B cell (primary cell): ENCODE results near the gene AGRP. TPM values are rescaled to one million over a fixed set of nuclear protein-coding genes. Genes with fewer than 3 reads are reported as not detected.

Source experiments
- ATAC-seq: fragments of 200-7000 bp; cut with Tn5 transposase; one replicate; pipeline ENCODE4 v1.10.0; 2021; ENCODE audit warnings: low read depth, mild to moderate bottlenecking, moderate number of reproducible peaks, moderate library complexity
- CTCF ChIA-PET: fragments of 350-600 bp; sonication (Branson Sonifier 250); formaldehyde crosslinking; loops from one replicate; lab custom pipeline; 2021; ENCODE audit warnings: antibody characterized with exemption, inconsistent platforms; lab: Charles Lee
- POLR2A ChIA-PET: fragments of 350-600 bp; sonication (Branson Sonifier 250); formaldehyde crosslinking; loops from one replicate; lab custom pipeline; 2021; ENCODE audit warnings: antibody characterized with exemption; lab: Charles Lee
- DNase-seq: peaks from one replicate; pipeline ENCODE4 v3.0.0; 2013
- H2AFZ ChIP-seq: 2 replicates; pipeline ENCODE4 v1.6.1; 2012; ENCODE audit warnings: mild to moderate bottlenecking, low read depth, low read length; ENCODE audit not compliant: insufficient read depth, poor library complexity, severe bottlenecking
- H3K27ac ChIP-seq, 2 donors: 1 replicate in 1 of 2; 2 replicates in 1 of 2; pipeline ENCODE4 v1.5.1; 2012 to 2013; ENCODE audit warnings: low read length in 2 of 2, mild to moderate bottlenecking in 2 of 2, moderate library complexity in 1 of 2
- H3K27me3 ChIP-seq, 4 experiments: fragments of 200-600 bp in 1 of 4; sonication (generic) in 1 of 4; replicated peaks in 1 of 4; 1 replicate in 2 of 4; 2 replicates in 2 of 4; pipeline versions ENCODE4 v1.6.1 to v1.7.0; 2013 to 2016; ENCODE audit warnings: low read length in 3 of 4, mild to moderate bottlenecking in 2 of 4, mixed read lengths in 1 of 4, moderate library complexity in 1 of 4; ENCODE audit not compliant: insufficient read depth in 4 of 4, control insufficient read depth in 3 of 4; ENCODE audit errors: control extremely low read depth in 1 of 4
- H3K36me3 ChIP-seq, 2 experiments: replicated peaks in 1 of 2; 1 replicate in 1 of 2; 2 replicates in 1 of 2; pipeline versions ENCODE4 v1.6.1 to v1.7.1; 2013; ENCODE audit warnings: low read length in 1 of 2; ENCODE audit not compliant: insufficient read depth in 2 of 2, control insufficient read depth in 1 of 2; ENCODE audit errors: control extremely low read depth in 1 of 2, extremely low read depth in 1 of 2
- H3K4me1 ChIP-seq, 2 donors: fragments of 200-600 bp in 1 of 2; sonication (generic) in 1 of 2; 1 replicate in 1 of 2; 2 replicates in 1 of 2; pipeline versions ENCODE4 v1.5.1 to v1.6.1; 2013 to 2017; ENCODE audit warnings: low read length in 2 of 2; ENCODE audit not compliant: control insufficient read depth in 2 of 2, insufficient read depth in 2 of 2
- H3K4me2 ChIP-seq: replicated peaks from 2 replicates; pipeline ENCODE3; 2012; ENCODE audit warnings: mild to moderate bottlenecking, low read depth, low read length; ENCODE audit not compliant: poor library complexity, severe bottlenecking
- H3K4me3 ChIP-seq, 5 experiments: fragments of 200-600 bp in 1 of 5; sonication (generic) in 1 of 5; 1 replicate in 3 of 5; 2 replicates in 2 of 5; pipeline versions ENCODE4 v1.5.1 to v1.7.0; 2011 to 2016; ENCODE audit warnings: low read length in 4 of 5, mild to moderate bottlenecking in 4 of 5, low read depth in 2 of 5, control low read depth in 1 of 5, moderate library complexity in 1 of 5; ENCODE audit not compliant: insufficient read depth in 1 of 5; ENCODE audit errors: control extremely low read depth in 1 of 5, extremely low read depth in 1 of 5
- H3K79me2 ChIP-seq: fragments of 200-600 bp; sonication (generic); one replicate; pipeline ENCODE4 v1.6.0; 2016; ENCODE audit warnings: low read length; ENCODE audit not compliant: control insufficient read depth, insufficient read depth
- H3K9ac ChIP-seq: fragments of 200-600 bp; sonication (generic); 2 replicates; pipeline ENCODE4 v1.6.1; 2017; ENCODE audit warnings: mild to moderate bottlenecking, low read length, moderate library complexity
- H3K9me3 ChIP-seq, 3 donors: one replicate each; pipeline versions ENCODE4 v1.6.1 to v1.7.1; 2013; ENCODE audit warnings: low read length in 2 of 3; ENCODE audit not compliant: control insufficient read depth in 2 of 3, insufficient read depth in 1 of 3; ENCODE audit errors: control extremely low read depth in 1 of 3
- H4K20me1 ChIP-seq: 2 replicates; pipeline ENCODE4 v1.6.0; 2012; ENCODE audit warnings: mild to moderate bottlenecking, low read length; ENCODE audit not compliant: insufficient read depth, control insufficient read depth, poor library complexity, severe bottlenecking
- H3K27ac Mint-ChIP-seq: one replicate; pipeline ENCODE4 v1.8.0; 2021; ENCODE audit warnings: mixed read lengths
- H3K27me3 Mint-ChIP-seq: one replicate; pipeline ENCODE4 v1.8.0; 2021; ENCODE audit warnings: mixed read lengths
- H3K4me1 Mint-ChIP-seq: one replicate; pipeline ENCODE4 v1.8.0; 2021; ENCODE audit warnings: mixed read lengths
- H3K4me3 Mint-ChIP-seq: one replicate; pipeline ENCODE4 v1.8.0; 2021; ENCODE audit warnings: mixed read lengths
- H3K9me3 Mint-ChIP-seq: one replicate; pipeline ENCODE4 v1.8.0; 2022; ENCODE audit warnings: mixed read lengths; ENCODE audit not compliant: insufficient read depth
- EZH2 ChIP-seq: IDR thresholded peaks from 2 replicates; pipeline ENCODE4 v1.6.1; 2012; ENCODE audit warnings: borderline replicate concordance, low read depth, mild to moderate bottlenecking, moderate library complexity, low read length; ENCODE audit not compliant: insufficient read depth, poor library complexity, severe bottlenecking
- WGBS: methylation state at CpG from one replicate; pipeline ENCODE4 v1.1.5; 2013; ENCODE audit warnings: missing lambda C conversion rate; ENCODE audit not compliant: insufficient coverage; 5-methylcytosine and 5-hydroxymethylcytosine counted together
- intact Hi-C: fragments of 100-400 bp; cut with micrococcal nuclease; formaldehyde crosslinking; loops from one replicate; pipeline ENCODE4 v1.10.0; 2022
- polyA plus RNA-seq: library from polyadenylated mRNA; depleted of rRNA; stranded (reverse); fragments of >200 nt; gene quantifications from 2 replicates; pipeline ENCODE4 v1.2.3, GENCODE V29; 2012
- total RNA-seq, 2 donors: library from RNA; stranded (reverse); fragments of 120-200 nt in 1 of 2; gene quantifications; 1 replicate in 1 of 2; 2 replicates in 1 of 2; pipeline versions ENCODE4 v1.2.3 to v1.2.4, GENCODE V29; 2013 to 2022
- TF ChIP-seq, protein P1 (sequence below): fragments of 200-600 bp; IDR thresholded peaks from one replicate; pipeline ENCODE4 v1.8.0; 2022; ENCODE audit warnings: antibody characterized with exemption, mild to moderate bottlenecking

Gene AGRP
- total and polyA plus RNA-seq, 2 donors (not counting 1 experiment from before 2014, with no cell fraction given): not detected

DNA sequence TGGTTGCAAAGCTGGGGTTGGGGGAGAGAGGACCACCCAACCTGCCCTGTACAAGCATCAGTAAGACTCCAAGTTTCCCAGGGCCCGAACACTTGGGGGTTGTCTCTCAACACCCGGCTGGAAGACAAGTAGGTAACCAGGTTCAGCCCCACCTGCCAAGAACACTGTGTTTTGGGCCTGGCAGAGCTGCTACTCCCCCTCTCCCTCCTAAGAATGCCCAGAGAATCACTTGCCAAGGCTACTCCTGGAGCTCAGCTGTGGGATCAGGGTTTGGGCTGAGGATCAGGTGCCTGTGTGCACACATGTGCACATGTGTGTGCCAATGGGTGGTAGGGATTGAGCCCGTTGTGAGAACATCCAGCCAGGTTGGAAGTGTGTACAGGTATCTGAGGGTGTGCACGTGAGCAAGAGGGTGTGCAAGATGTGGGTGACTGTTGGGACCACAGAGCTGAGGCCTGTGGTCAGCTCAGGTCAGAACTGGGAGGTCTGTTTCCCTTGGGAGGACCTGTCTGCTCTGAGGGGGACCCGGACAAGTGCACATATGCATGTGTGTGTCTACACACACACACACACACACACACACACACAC lies 50.1 kb downstream of the AGRP start:
- no peak overlapping the region for H2AFZ ChIP-seq
- Mint-ChIP-seq H3K4me3 (no peak overlapping the region), H3K9me3 (no peaks in the 10 kb centered on the region), H3K27me3 (peaks cover 27% of the 10 kb centered on the region), H3K4me1 (peaks cover 38% of the 10 kb centered on the region), H3K27ac (no peak overlapping the region)
- peaks cover 0 to 9% of the 10 kb centered on the region in 2 experiments for H3K36me3 ChIP-seq
- POLR2A ChIA-PET: no interaction called here
- no peak overlapping the region for H3K9ac ChIP-seq
- no peak overlapping the region for H3K4me2 ChIP-seq
- peaks cover 0 to 31% (median 15%) of the 10 kb centered on the region in 4 experiments for H3K27me3 ChIP-seq
- H3K79me2 ChIP-seq: no peaks in the 10 kb centered on the region
- no peak overlapping the region for H3K4me3 ChIP-seq
- 93% methylated on average over 4 of the region's 5 CpGs for WGBS
- DNase-seq: no peak
- H3K27ac ChIP-seq: no peak overlapping the region
- peaks cover 25 to 34% of the 10 kb centered on the region in 2 donors for H3K4me1 ChIP-seq
- no peaks in the 10 kb centered on the region for H3K9me3 ChIP-seq
- H4K20me1 ChIP-seq: no peaks in the 10 kb centered on the region
- no peak for ATAC-seq
- no peak for TF ChIP-seq EZH2
- TF ChIP-seq, protein P1, sequence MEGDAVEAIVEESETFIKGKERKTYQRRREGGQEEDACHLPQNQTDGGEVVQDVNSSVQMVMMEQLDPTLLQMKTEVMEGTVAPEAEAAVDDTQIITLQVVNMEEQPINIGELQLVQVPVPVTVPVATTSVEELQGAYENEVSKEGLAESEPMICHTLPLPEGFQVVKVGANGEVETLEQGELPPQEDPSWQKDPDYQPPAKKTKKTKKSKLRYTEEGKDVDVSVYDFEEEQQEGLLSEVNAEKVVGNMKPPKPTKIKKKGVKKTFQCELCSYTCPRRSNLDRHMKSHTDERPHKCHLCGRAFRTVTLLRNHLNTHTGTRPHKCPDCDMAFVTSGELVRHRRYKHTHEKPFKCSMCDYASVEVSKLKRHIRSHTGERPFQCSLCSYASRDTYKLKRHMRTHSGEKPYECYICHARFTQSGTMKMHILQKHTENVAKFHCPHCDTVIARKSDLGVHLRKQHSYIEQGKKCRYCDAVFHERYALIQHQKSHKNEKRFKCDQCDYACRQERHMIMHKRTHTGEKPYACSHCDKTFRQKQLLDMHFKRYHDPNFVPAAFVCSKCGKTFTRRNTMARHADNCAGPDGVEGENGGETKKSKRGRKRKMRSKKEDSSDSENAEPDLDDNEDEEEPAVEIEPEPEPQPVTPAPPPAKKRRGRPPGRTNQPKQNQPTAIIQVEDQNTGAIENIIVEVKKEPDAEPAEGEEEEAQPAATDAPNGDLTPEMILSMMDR: no peak
- CTCF ChIA-PET: interaction anchor here (0.6 to 1.6 kb wide), 4 partner anchors 8 to 460 kb away, joined by 3 to 6 read pairs (median 4); partner anchors contain the start of gene PSKH1
- intact Hi-C loops: no loop called here

Other genes with a start within 250 kb of the AGRP start
- gene FHOD1, start 236.1 kb downstream of the AGRP start, total RNA-seq: 46.9 and 47.3 TPM in 2 replicates
- gene FHOD1, start 236.1 kb downstream of the AGRP start, polyA plus RNA-seq: 44.1 and 46.3 TPM in 2 replicates
- 1.7 and 2.4 TPM in 2 replicates for gene SLC9A5, start 234.6 kb downstream of the AGRP start, total RNA-seq
- 1.1 and 1.7 TPM in 2 replicates for gene SLC9A5, start 234.6 kb downstream of the AGRP start, polyA plus RNA-seq
- 6.0 and 6.7 TPM in 2 replicates for gene PLEKHG4, start 204.0 kb downstream of the AGRP start, total RNA-seq
- gene PLEKHG4, start 204.0 kb downstream of the AGRP start, polyA plus RNA-seq: 4.6 and 7.1 TPM in 2 replicates
- not detected in 2 replicates for gene KCTD19, start 156.8 kb downstream of the AGRP start, total RNA-seq
- gene KCTD19, start 156.8 kb downstream of the AGRP start, polyA plus RNA-seq: 0.22 and 0.52 TPM in 2 replicates
- gene LRRC36, start 156.7 kb downstream of the AGRP start, total RNA-seq: not detected in 2 replicates
- gene LRRC36, start 156.7 kb downstream of the AGRP start, polyA plus RNA-seq: 0.98 and 1.5 TPM in 2 replicates
- not detected in 2 replicates for gene TPPP3, start 90.0 kb downstream of the AGRP start, total RNA-seq
- gene TPPP3, start 90.0 kb downstream of the AGRP start, polyA plus RNA-seq: 0.29 and 0.31 TPM in 2 replicates
- gene ZDHHC1, start 67.1 kb downstream of the AGRP start, total RNA-seq: 2.4 and 2.8 TPM in 2 replicates
- gene ZDHHC1, start 67.1 kb downstream of the AGRP start, polyA plus RNA-seq: 0.58 and 0.71 TPM in 2 replicates
- not detected in 2 replicates for gene HSD11B2, start 52.4 kb downstream of the AGRP start, total RNA-seq
- gene HSD11B2, start 52.4 kb downstream of the AGRP start, polyA plus RNA-seq: 0.06 and 0.09 TPM in 2 replicates
- 59.7 and 62.1 TPM in 2 replicates for gene ATP6V0D1, start 2.4 kb downstream of the AGRP start, total RNA-seq
- gene ATP6V0D1, start 2.4 kb downstream of the AGRP start, polyA plus RNA-seq: 56.3 and 91.0 TPM in 2 replicates
- 363 and 382 TPM in 2 replicates for gene RIPOR1, start 45.3 kb upstream of the AGRP start, total RNA-seq
- gene RIPOR1, start 45.3 kb upstream of the AGRP start, polyA plus RNA-seq: 124 and 177 TPM in 2 replicates
- gene CTCF, start 79.0 kb upstream of the AGRP start, total RNA-seq: 78.4 and 80.6 TPM in 2 replicates
- 42.7 and 55.2 TPM in 2 replicates for gene CTCF, start 79.0 kb upstream of the AGRP start, polyA plus RNA-seq
- gene CARMIL2, start 161.6 kb upstream of the AGRP start, total RNA-seq: 167 and 170 TPM in 2 replicates
- gene CARMIL2, start 161.6 kb upstream of the AGRP start, polyA plus RNA-seq: 169 and 235 TPM in 2 replicates
- gene ACD, start 176.7 kb upstream of the AGRP start, total RNA-seq: 47.6 and 58.1 TPM in 2 replicates
- 60.2 and 71.4 TPM in 2 replicates for gene ACD, start 176.7 kb upstream of the AGRP start, polyA plus RNA-seq
- 13.6 and 14.8 TPM in 2 replicates for gene PARD6A, start 177.4 kb upstream of the AGRP start, total RNA-seq
- gene PARD6A, start 177.4 kb upstream of the AGRP start, polyA plus RNA-seq: 7.9 and 15.9 TPM in 2 replicates
- gene ENKD1, start 183.2 kb upstream of the AGRP start, total RNA-seq: 12.8 and 14.3 TPM in 2 replicates
- 12.6 and 13.3 TPM in 2 replicates for gene ENKD1, start 183.2 kb upstream of the AGRP start, polyA plus RNA-seq
- gene C16orf86, start 183.3 kb upstream of the AGRP start, total RNA-seq: 8.7 and 9.9 TPM in 2 replicates
- 13.3 and 18.0 TPM in 2 replicates for gene C16orf86, start 183.3 kb upstream of the AGRP start, polyA plus RNA-seq
- 18.1 and 18.2 TPM in 2 replicates for gene GFOD2, start 235.8 kb upstream of the AGRP start, total RNA-seq
- 9.5 and 11.9 TPM in 2 replicates for gene GFOD2, start 235.8 kb upstream of the AGRP start, polyA plus RNA-seq